Mucosa of gallbladder (tissue), 1 donor: ENCODE results near the gene FH. TPM values are rescaled to one million over a fixed set of nuclear protein-coding genes. Genes with fewer than 3 reads are reported as not detected.

ENCODE experiments used
- DNase-seq: peaks from one replicate; pipeline ENCODE4 v3.0.0-alpha.2; 2020; ENCODE audit warnings: low spot score
- total RNA-seq: library from RNA; stranded (reverse); gene quantifications from one replicate; pipeline ENCODE4 v1.2.1, GENCODE V29; 2021
- donor health status: DM: no; HTN: no; CAD: no.

Gene FH
- total RNA-seq, 1 donor from 2014 or later, result 44.0 TPM

GRCh38 chr1:241457421-241457820 lies 62.1 kb downstream of the FH start:
- no peak for DNase-seq

DNA sequence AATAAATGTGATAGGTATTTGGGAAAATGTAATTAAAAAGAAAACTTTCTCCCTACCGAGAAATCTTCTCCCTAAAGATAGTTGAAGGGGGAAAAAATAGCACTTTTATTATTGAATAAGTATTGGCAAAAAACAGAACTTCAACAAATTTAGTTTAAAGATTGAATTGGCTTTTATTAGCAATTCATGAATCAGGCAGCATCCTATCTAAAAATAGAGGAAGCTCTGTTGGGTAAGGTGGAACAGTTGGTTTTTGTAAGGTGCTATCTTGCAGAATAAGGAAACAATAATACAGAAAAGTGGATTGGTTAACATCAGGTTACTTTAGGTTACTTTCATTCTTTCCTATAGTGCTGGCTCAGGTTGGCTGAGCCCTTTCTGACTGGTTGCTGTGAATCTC lies 62.8 kb downstream of the FH start:
- DNase-seq, result no peak

DNA sequence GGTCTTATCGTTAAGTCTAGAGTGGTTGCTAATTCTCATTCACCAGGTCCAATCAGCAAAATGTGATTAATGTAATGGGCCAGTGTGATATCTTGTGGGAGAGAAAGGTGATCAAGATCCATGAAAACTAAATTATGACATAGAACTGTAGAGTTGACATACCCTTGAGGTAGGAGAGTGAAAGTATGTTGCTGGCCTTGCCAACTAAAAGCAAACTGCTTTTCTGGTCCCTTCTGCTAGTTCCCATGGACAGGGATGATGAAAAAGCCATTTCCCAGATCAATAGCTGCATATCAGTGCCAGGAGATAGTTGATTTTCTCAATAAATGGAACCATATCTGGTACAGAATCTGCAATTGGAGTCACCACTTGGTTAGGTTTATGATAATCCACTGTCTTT lies 65.8 kb downstream of the FH start:
- DNase-seq, result no peak

- DNase-seq, result no peak
These were observed 67.6 kb downstream of the FH start for GRCh38 chr1:241451956-241452355.

Other genes with a start within 250 kb of the FH start
- 0.81 TPM for gene RGS7, start 162.6 kb downstream of the FH start, total RNA-seq
- 0.83 TPM for gene KMO, start 12.6 kb upstream of the FH start, total RNA-seq
- 10.8 TPM for gene CHML, start 120.6 kb upstream of the FH start, total RNA-seq
- gene OPN3, start 120.6 kb upstream of the FH start, total RNA-seq, result 13.0 TPM
- not detected for gene WDR64, start 132.5 kb upstream of the FH start, total RNA-seq